BLaER1 (cell line): ENCODE results near the gene RTBDN.
A peak's percentile ranks its signal among the peaks of the same experiment; 100 is the strongest.
"Not testable (repeated sequence)": the region's sequence is repeated elsewhere in the genome, so short reads cannot be mapped to it uniquely, and the experiment has no call there.

ENCODE experiments used
- H3K27ac ChIP-seq: shearing (Covaris generic); formaldehyde crosslinking; 2 replicates; pipeline ENCODE4 v1.8.1; 2022
- H3K27me3 ChIP-seq: shearing (Covaris generic); formaldehyde crosslinking; 2 replicates; pipeline ENCODE4 v1.8.1; 2022
- H3K36me3 ChIP-seq: shearing (Covaris generic); formaldehyde crosslinking; 2 replicates; pipeline ENCODE4 v1.8.1; 2022
- H3K4me1 ChIP-seq: shearing (Covaris generic); formaldehyde crosslinking; 2 replicates; pipeline ENCODE4 v1.8.1; 2022
- H3K4me2 ChIP-seq: shearing (Covaris generic); formaldehyde crosslinking; 2 replicates; pipeline ENCODE4 v1.8.1; 2022
- H3K4me3 ChIP-seq: shearing (Covaris generic); formaldehyde crosslinking; 2 replicates; pipeline ENCODE4 v1.8.1; 2022
- H3K9ac ChIP-seq: shearing (Covaris generic); formaldehyde crosslinking; 2 replicates; pipeline ENCODE4 v1.8.1; 2022
- H3K9me3 ChIP-seq: shearing (Covaris generic); formaldehyde crosslinking; 2 replicates; pipeline ENCODE4 v1.8.1; 2022
- H4K20me1 ChIP-seq: shearing (Covaris generic); formaldehyde crosslinking; 2 replicates; pipeline ENCODE4 v1.8.1; 2022
- Cebpa-rat ChIP-seq: shearing (Covaris generic); IDR thresholded peaks from 2 replicates; pipeline ENCODE4 v1.8.1; 2022

The RTBDN gene

GRCh38 chr19:12858041-12858928 is 23.9 kb upstream of the RTBDN start:
- no peak overlapping the region for H3K4me2 ChIP-seq
- no peak overlapping the region for H3K4me3 ChIP-seq

DNA sequence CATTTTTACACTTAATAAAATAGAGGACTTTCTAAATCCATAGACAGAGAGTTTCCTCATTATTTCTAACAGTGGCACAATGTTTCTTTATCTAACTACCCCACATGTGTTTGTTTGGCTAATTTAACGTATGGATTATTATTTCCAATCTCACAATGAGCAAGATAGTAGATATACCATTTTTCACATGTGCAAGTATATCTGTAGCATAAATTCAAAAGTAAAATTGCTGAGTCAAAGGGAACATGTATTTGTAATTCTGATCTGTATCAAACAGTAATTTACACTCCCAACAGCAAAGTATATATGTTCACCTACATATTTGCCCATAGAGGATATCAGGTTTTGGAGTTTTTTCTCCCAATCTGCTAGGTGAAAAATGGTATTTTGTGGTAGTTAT is 22.3 kb upstream of the RTBDN start:
- H3K4me3 ChIP-seq = no peak overlapping the region
- H3K27ac ChIP-seq = no peak overlapping the region
- H3K27me3 ChIP-seq = no peaks in the 10 kb centered on the region
- no peaks in the 10 kb centered on the region for H3K36me3 ChIP-seq
- no peaks in the 10 kb centered on the region for H4K20me1 ChIP-seq
- H3K9me3 ChIP-seq = 0 out of 2 replicates have a peak, but pooled peaks cover 6% of the 10 kb centered on the region
- no peak for TF ChIP-seq Cebpa-rat
- no peak overlapping the region for H3K4me2 ChIP-seq
- no peak overlapping the region for H3K9ac ChIP-seq
- H3K4me1 ChIP-seq = no peaks in the 10 kb centered on the region

More at GRCh38 chr19:12858041-12858928, 23.9 kb upstream of the RTBDN start:
- H3K36me3 ChIP-seq = no peaks in the 10 kb centered on the region
- H3K27me3 ChIP-seq = no peaks in the 10 kb centered on the region
- 0 out of 2 replicates have a peak, but pooled peaks cover 6% of the 10 kb centered on the region for H3K9me3 ChIP-seq
- H3K4me1 ChIP-seq = no peaks in the 10 kb centered on the region
- no peak for TF ChIP-seq Cebpa-rat
- no peaks in the 10 kb centered on the region for H4K20me1 ChIP-seq
- H3K27ac ChIP-seq = no peak overlapping the region
- no peak overlapping the region for H3K9ac ChIP-seq

- TF ChIP-seq Cebpa-rat = no peak
- Histone ChIP-seq H3K4me3 (peak overlapping the region; percentile 52), H3K27me3 (peaks cover 31% of the 10 kb centered on the region), H3K4me2 (peak overlapping the region; percentile 81), H4K20me1 (no peaks in the 10 kb centered on the region), H3K27ac (no peak overlapping the region), H3K9me3 (no peaks in the 10 kb centered on the region), H3K36me3 (no peaks in the 10 kb centered on the region), H3K4me1 (peaks cover 5% of the 10 kb centered on the region; the same call in 1 of the 2 replicates), H3K9ac (no peak overlapping the region)
Observed at GRCh38 chr19:12847159-12848139, 13.1 kb upstream of the RTBDN start.

DNA sequence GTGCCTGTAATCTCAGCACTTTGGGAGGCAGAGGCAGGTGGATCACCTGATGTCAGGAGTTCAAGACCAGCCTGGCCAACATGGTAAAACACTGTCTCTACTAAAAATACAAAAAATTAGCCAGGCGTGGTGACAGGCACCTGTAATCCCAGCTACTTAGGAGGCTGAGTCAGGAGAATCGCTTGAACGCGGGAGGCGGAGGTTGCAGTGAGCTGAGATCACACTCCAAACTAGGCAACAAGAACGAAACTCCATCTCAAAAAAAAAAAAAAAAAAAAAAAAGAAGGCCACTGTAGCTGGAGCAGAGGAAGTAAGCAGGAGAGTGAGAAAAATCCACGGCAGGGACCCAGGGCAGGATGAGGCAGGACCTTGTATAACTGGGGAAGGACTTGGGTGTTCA is 12.2 kb upstream of the RTBDN start:
- H3K36me3 ChIP-seq, H3K27ac ChIP-seq, H3K9ac ChIP-seq, H3K4me1 ChIP-seq, H3K9me3 ChIP-seq, H4K20me1 ChIP-seq, H3K4me3 ChIP-seq: not testable (repeated sequence)
- Histone ChIP-seq H3K4me2 (peak overlapping the region; percentile 81; the same call in 1 of the 2 replicates), H3K27me3 (peaks cover 40% of the 10 kb centered on the region)

GRCh38 chr19:12843999-12844732 is 9.8 kb upstream of the RTBDN start:
- no peak overlapping the region for H3K4me3 ChIP-seq
- no peak overlapping the region for H3K27ac ChIP-seq
- H3K4me1 ChIP-seq = peaks cover 18% of the 10 kb centered on the region
- peaks cover 26% of the 10 kb centered on the region for H4K20me1 ChIP-seq
- no peak for TF ChIP-seq Cebpa-rat
- peaks cover 64% of the 10 kb centered on the region for H3K27me3 ChIP-seq
- H3K9me3 ChIP-seq = no peaks in the 10 kb centered on the region
- no peaks in the 10 kb centered on the region for H3K36me3 ChIP-seq
- no peak overlapping the region for H3K4me2 ChIP-seq
- no peak overlapping the region for H3K9ac ChIP-seq

- H3K9ac ChIP-seq = no peak overlapping the region
- no peak for TF ChIP-seq Cebpa-rat
Observed at GRCh38 chr19:12843328-12843727, 8.9 kb upstream of the RTBDN start.

DNA sequence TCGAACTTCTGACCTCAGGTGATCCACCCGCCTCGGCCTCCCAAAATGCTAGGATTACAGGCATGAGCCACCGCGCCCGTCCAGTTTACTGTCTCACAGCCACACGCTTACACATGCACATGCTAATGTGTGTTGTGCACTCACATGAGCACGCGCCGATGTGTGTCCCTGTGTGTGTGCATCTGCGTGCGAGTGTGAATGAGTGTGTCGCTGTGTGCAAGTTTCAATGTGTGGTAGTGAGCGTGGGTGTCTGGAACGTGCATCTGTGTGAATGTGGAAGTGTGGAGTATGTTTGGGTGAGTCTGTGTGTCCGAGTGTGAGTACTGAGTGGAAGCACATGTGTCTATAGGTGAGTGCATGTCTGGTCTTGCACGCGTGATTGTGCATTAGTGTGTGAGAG is 8.1 kb upstream of the RTBDN start:
- TF ChIP-seq Cebpa-rat = no peak
- H3K27me3 ChIP-seq = peaks cover 81% of the 10 kb centered on the region
- no peak overlapping the region for H3K4me3 ChIP-seq
- peaks cover 32% of the 10 kb centered on the region for H4K20me1 ChIP-seq
- H3K36me3 ChIP-seq = no peaks in the 10 kb centered on the region
- no peaks in the 10 kb centered on the region for H3K9me3 ChIP-seq
- peaks cover 31% of the 10 kb centered on the region for H3K4me1 ChIP-seq
- no peak overlapping the region for H3K4me2 ChIP-seq
- H3K27ac ChIP-seq = no peak overlapping the region
- H3K9ac ChIP-seq = no peak overlapping the region

More at GRCh38 chr19:12843328-12843727, 8.9 kb upstream of the RTBDN start:
- Histone ChIP-seq H3K27me3 (peaks cover 73% of the 10 kb centered on the region), H3K36me3 (no peaks in the 10 kb centered on the region), H3K9me3 (no peaks in the 10 kb centered on the region), H4K20me1 (peaks cover 26% of the 10 kb centered on the region), H3K4me2 (no peak overlapping the region), H3K27ac (no peak overlapping the region), H3K4me3 (no peak overlapping the region), H3K4me1 (peaks cover 26% of the 10 kb centered on the region)

GRCh38 chr19:12841094-12841493 is 6.7 kb upstream of the RTBDN start:
- Histone ChIP-seq H3K9me3 (no peaks in the 10 kb centered on the region), H3K27me3 (peaks cover 81% of the 10 kb centered on the region), H3K36me3 (no peaks in the 10 kb centered on the region), H3K9ac (no peak overlapping the region), H3K4me3 (peak overlapping the region; percentile 28; the same call in 1 of the 2 replicates), H3K4me1 (peaks cover 30% of the 10 kb centered on the region), H3K27ac (no peak overlapping the region), H4K20me1 (peaks cover 44% of the 10 kb centered on the region), H3K4me2 (peak overlapping the region; percentile 66)
- no peak for TF ChIP-seq Cebpa-rat
